Activated CD4-positive, alpha-beta T cell treated with anti-CD3 and anti-CD28 coated beads, Interleukin-2, amount 50 U/mL, for 4 hours (primary cell): ENCODE results near the gene VPS52.

Experiments used
- DNase-seq, 2 experiments: peaks; one replicate each; pipeline ENCODE4 v3.0.0-alpha.2; 2020

The VPS52 gene

GRCh38 chr6:33271468-33272274, at the start of gene VPS52, which contains the start of gene RPS18:
VPS52 (minus strand) TSS chr6:33271876; CDS start chr6:33271675, 201 bp downstream.
RPS18 (plus strand) TSS chr6:33272075; CDS start chr6:33272120, 45 bp downstream.
- peak; percentile 86 to 89 for DNase-seq

- no peak for DNase-seq
These were observed 49.6 kb upstream of the VPS52 start for GRCh38 chr6:33321227-33321626.

- no peak for DNase-seq
These were observed 48.9 kb upstream of the VPS52 start for GRCh38 chr6:33320315-33321181.

GRCh38 chr6:33319939-33320314, 48.3 kb upstream of the VPS52 start:
- no peak for DNase-seq

- no peak for DNase-seq
These were observed 46.9 kb upstream of the VPS52 start for GRCh38 chr6:33318426-33319073.

GRCh38 chr6:33317669-33318425, 46.2 kb upstream of the VPS52 start, which contains the start of gene ZBTB22:
ZBTB22 (minus strand) TSS chr6:33317744; CDS start chr6:33316916, 828 bp downstream.
- peak; percentile 93 to 94 for DNase-seq

- DNase-seq = no peak
These were observed 45.7 kb upstream of the VPS52 start for GRCh38 chr6:33317419-33317668.

- DNase-seq = no peak
These were observed 45.1 kb upstream of the VPS52 start for GRCh38 chr6:33316603-33317418.

GRCh38 chr6:33315793-33316602, 44.3 kb upstream of the VPS52 start:
- no peak for DNase-seq

- DNase-seq = no peak
These were observed 43.5 kb upstream of the VPS52 start for GRCh38 chr6:33314943-33315792.

- DNase-seq = peak; percentile 61 to 65
These were observed 42.9 kb upstream of the VPS52 start for GRCh38 chr6:33314515-33314942.

- DNase-seq = peak; percentile 83
These were observed 42.2 kb upstream of the VPS52 start, which contains the start of gene TAPBP for GRCh38 chr6:33313709-33314514. TAPBP (minus strand) TSS chr6:33314078; CDS start chr6:33314041, 37 bp downstream.

GRCh38 chr6:33313105-33313708, 41.5 kb upstream of the VPS52 start:
- DNase-seq = peak; percentile 46 to 51

- peak; percentile 83 to 86 for DNase-seq
These were observed 40.9 kb upstream of the VPS52 start for GRCh38 chr6:33312361-33313104.

GRCh38 chr6:33306356-33306755, 34.7 kb upstream of the VPS52 start:
- DNase-seq = no peak

GRCh38 chr6:33305052-33305451, 33.4 kb upstream of the VPS52 start:
- no peak for DNase-seq

GRCh38 chr6:33304216-33304615, 32.5 kb upstream of the VPS52 start:
- DNase-seq = no peak

GRCh38 chr6:33301877-33302276, 30.2 kb upstream of the VPS52 start:
- DNase-seq = no peak
